Measurements from ENCODE around the gene TPRKB. TPM values are rescaled to one million over a fixed set of nuclear protein-coding genes. Genes with fewer than 3 reads are reported as not detected.
"Not testable (repeated sequence)": the region's sequence is repeated elsewhere in the genome, so short reads cannot be mapped to it uniquely, and the experiment has no call there.

TPRKB gene
- total RNA-seq: 43.3 and 46.8 TPM in 2 replicates
- long read RNA-seq, transcript TPRKB-201 (5 exons, 748 nt): major isoform, 7 of 15 reads
- long read RNA-seq, partial matches to known transcripts: 3 of 15 reads
- long read RNA-seq, other reads (novel, unspliced or antisense): 2 of 15 reads

GRCh38 chr2:73736855-73737779 lies at the start of gene TPRKB:
Gene TPRKB, minus strand, starts transcription at chr2:73737345. Its CDS starts 2,776 bp downstream, at chr2:73734569.
- TF ChIP-seq CTCF (IDR thresholded peaks at IDR 0.05; ENCODE audit: unreplicated experiment): no peak
- peaks cover 5% of the 10 kb centered on the region for H3K9me3 Mint-ChIP-seq (ENCODE audit: low read depth)
- peaks cover 26% of the 10 kb centered on the region for H3K27me3 Mint-ChIP-seq
- H3K4me1 Mint-ChIP-seq (ENCODE audit: low read depth): peaks cover 5% of the 10 kb centered on the region
- DNase-seq (ENCODE audit: low spot score, unreplicated experiment): peak; percentile 76
- H3K4me3 Mint-ChIP-seq (ENCODE audit: low read depth): peak within 1 kb of the TSS; percentile 99
- peaks cover 18% of the 10 kb centered on the region for H3K36me3 Mint-ChIP-seq (ENCODE audit: insufficient read depth)
- H3K27ac Mint-ChIP-seq: peak within 1 kb of the TSS; percentile 96

GRCh38 chr2:73783883-73784282 lies 46.7 kb upstream of the TPRKB start, which contains the start of gene C2orf78:
Gene C2orf78, plus strand, starts transcription at chr2:73784183. Its CDS starts 127 bp downstream, at chr2:73784310.
- not testable (repeated sequence) for H3K9me3 Mint-ChIP-seq (ENCODE audit: low read depth); DNase-seq (ENCODE audit: low spot score, unreplicated experiment); H3K27me3 Mint-ChIP-seq; H3K36me3 Mint-ChIP-seq (ENCODE audit: insufficient read depth); H3K27ac Mint-ChIP-seq; H3K4me1 Mint-ChIP-seq (ENCODE audit: low read depth); H3K4me3 Mint-ChIP-seq (ENCODE audit: low read depth)

- not testable (repeated sequence) for H3K4me3 Mint-ChIP-seq (ENCODE audit: low read depth); H3K27ac Mint-ChIP-seq; H3K4me1 Mint-ChIP-seq (ENCODE audit: low read depth); H3K27me3 Mint-ChIP-seq; DNase-seq (ENCODE audit: low spot score, unreplicated experiment); H3K36me3 Mint-ChIP-seq (ENCODE audit: insufficient read depth); H3K9me3 Mint-ChIP-seq (ENCODE audit: low read depth)
These were observed 46.3 kb upstream of the TPRKB start for GRCh38 chr2:73783402-73783801.

GRCh38 chr2:73780237-73780582 lies 43.1 kb upstream of the TPRKB start:
- Mint-ChIP-seq H3K27me3 (no peaks in the 10 kb centered on the region), H3K4me1 (ENCODE audit: low read depth) (peaks cover 4% of the 10 kb centered on the region), H3K36me3 (ENCODE audit: insufficient read depth) (peaks cover 6% of the 10 kb centered on the region), H3K9me3 (ENCODE audit: low read depth) (no peaks in the 10 kb centered on the region), H3K27ac (no peak overlapping the region), H3K4me3 (ENCODE audit: low read depth) (peak overlapping the region; percentile 98)
- TF ChIP-seq CTCF (IDR thresholded peaks at IDR 0.05; ENCODE audit: unreplicated experiment): no peak
- no peak for DNase-seq (ENCODE audit: low spot score, unreplicated experiment)

GRCh38 chr2:73779467-73780236 lies 42.5 kb upstream of the TPRKB start, which contains the start of gene DUSP11:
Gene DUSP11, minus strand, starts transcription at chr2:73780103. Its CDS starts 129 bp downstream, at chr2:73779974.
- DNase-seq (ENCODE audit: low spot score, unreplicated experiment): peak; percentile 94
- Mint-ChIP-seq H3K27ac (peak within 1 kb of the TSS; percentile 97), H3K9me3 (ENCODE audit: low read depth) (no peaks in the 10 kb centered on the region), H3K27me3 (no peaks in the 10 kb centered on the region), H3K4me3 (ENCODE audit: low read depth) (peak within 1 kb of the TSS; percentile 98), H3K36me3 (ENCODE audit: insufficient read depth) (peaks cover 8% of the 10 kb centered on the region), H3K4me1 (ENCODE audit: low read depth) (peaks cover 4% of the 10 kb centered on the region)
- peak; percentile 94 for TF ChIP-seq CTCF (IDR thresholded peaks at IDR 0.05; ENCODE audit: unreplicated experiment)

GRCh38 chr2:73778867-73779466 lies 41.8 kb upstream of the TPRKB start:
- H3K9me3 Mint-ChIP-seq (ENCODE audit: low read depth); H3K4me1 Mint-ChIP-seq (ENCODE audit: low read depth); H3K27me3 Mint-ChIP-seq; DNase-seq (ENCODE audit: low spot score, unreplicated experiment): not testable (repeated sequence)
- Mint-ChIP-seq H3K4me3 (ENCODE audit: low read depth) (peak overlapping the region; percentile 98), H3K36me3 (ENCODE audit: insufficient read depth) (peaks cover 13% of the 10 kb centered on the region), H3K27ac (peak overlapping the region; percentile 97)

Measured in progenitor cell of endocrine pancreas (in vitro differentiated cells).